WERI-Rb-1 (cell line): Measurements from ENCODE around the gene CPAMD8.
"Not testable (repeated sequence)": the region's sequence is repeated elsewhere in the genome, so short reads cannot be mapped to it uniquely, and the experiment has no call there.

Source experiments
- DNase-seq: peaks from one replicate; pipeline ENCODE4 v3.0.0-alpha.2; 2020
- H3K27ac ChIP-seq: fragments of 250-450 bp; sonication (Bioruptor Pico); 2 replicates; pipeline ENCODE4 v1.5.1; 2020; ENCODE audit warnings: mild to moderate bottlenecking, moderate library complexity
- H3K27me3 ChIP-seq: fragments of 250-450 bp; sonication (Bioruptor Pico); 2 replicates; pipeline ENCODE4 v1.5.1; 2021; ENCODE audit warnings: mild to moderate bottlenecking, low read depth, moderate library complexity; ENCODE audit not compliant: insufficient read depth, severe bottlenecking
- H3K36me3 ChIP-seq: fragments of 250-450 bp; sonication (Bioruptor Pico); 2 replicates; pipeline ENCODE4 v1.5.1; 2020; ENCODE audit warnings: mild to moderate bottlenecking, moderate library complexity
- H3K4me3 ChIP-seq: 2 replicates; pipeline ENCODE4 v1.5.1; 2011; ENCODE audit warnings: low read depth, mild to moderate bottlenecking, control low read depth, low read length
- H3K9me3 ChIP-seq: fragments of 250-450 bp; sonication (Bioruptor Pico); 2 replicates; pipeline ENCODE4 v1.5.1; 2021; ENCODE audit warnings: mild to moderate bottlenecking, moderate library complexity; ENCODE audit not compliant: severe bottlenecking
- TF ChIP-seq, protein P1 (sequence below): IDR thresholded peaks from 2 replicates; pipeline ENCODE4 v1.5.1; 2011; ENCODE audit warnings: low read depth, mild to moderate bottlenecking, control low read depth, inconsistent platforms, low read length

Gene CPAMD8

GRCh38 chr19:16946951-16947940 lies 79.4 kb downstream of the CPAMD8 start:
- Histone ChIP-seq H3K4me3 (no peak overlapping the region), H3K27me3 (no peaks in the 10 kb centered on the region)

DNA sequence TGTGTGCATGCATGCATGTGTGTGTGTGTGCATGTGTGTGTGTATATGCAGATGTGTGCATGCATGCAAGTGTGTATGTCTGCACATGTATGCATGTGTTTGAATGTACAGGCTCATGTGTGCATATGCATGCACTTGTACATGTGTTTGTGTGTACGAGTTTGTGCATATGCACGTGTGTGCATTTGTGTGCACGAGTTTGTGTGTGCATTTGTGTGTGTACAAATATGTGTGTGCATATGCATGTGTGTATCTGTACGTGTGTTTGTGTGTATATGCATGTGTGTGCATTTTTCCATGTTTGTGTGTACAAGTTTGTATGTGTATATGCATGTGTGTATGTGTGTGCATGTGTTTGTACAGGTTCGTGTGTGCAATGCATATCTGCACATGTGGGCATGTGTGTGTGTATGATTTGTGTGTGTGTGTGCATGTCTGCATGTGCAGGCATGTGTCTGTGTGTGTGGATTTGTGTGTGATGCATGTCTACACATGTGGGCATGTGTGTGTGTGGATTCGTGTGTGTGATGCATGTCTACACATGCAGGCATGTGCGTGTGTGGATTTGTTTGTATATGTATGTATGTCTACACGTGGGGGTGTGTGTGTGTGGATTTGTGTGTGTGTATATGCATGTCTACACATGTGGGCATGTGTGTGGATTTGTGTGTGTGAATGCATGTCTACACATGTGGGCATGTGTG lies 80.7 kb downstream of the CPAMD8 start:
- Histone ChIP-seq H3K27me3 (no peaks in the 10 kb centered on the region), H3K27ac (no peak overlapping the region), H3K4me3 (no peak overlapping the region), H3K9me3 (no peaks in the 10 kb centered on the region), H3K36me3 (no peaks in the 10 kb centered on the region)
- TF ChIP-seq, protein P1, sequence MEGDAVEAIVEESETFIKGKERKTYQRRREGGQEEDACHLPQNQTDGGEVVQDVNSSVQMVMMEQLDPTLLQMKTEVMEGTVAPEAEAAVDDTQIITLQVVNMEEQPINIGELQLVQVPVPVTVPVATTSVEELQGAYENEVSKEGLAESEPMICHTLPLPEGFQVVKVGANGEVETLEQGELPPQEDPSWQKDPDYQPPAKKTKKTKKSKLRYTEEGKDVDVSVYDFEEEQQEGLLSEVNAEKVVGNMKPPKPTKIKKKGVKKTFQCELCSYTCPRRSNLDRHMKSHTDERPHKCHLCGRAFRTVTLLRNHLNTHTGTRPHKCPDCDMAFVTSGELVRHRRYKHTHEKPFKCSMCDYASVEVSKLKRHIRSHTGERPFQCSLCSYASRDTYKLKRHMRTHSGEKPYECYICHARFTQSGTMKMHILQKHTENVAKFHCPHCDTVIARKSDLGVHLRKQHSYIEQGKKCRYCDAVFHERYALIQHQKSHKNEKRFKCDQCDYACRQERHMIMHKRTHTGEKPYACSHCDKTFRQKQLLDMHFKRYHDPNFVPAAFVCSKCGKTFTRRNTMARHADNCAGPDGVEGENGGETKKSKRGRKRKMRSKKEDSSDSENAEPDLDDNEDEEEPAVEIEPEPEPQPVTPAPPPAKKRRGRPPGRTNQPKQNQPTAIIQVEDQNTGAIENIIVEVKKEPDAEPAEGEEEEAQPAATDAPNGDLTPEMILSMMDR = no peak
- DNase-seq = no peak

More at GRCh38 chr19:16946951-16947940, 79.4 kb downstream of the CPAMD8 start:
- no peaks in the 10 kb centered on the region for H3K9me3 ChIP-seq
- H3K27ac ChIP-seq = no peak overlapping the region
- no peaks in the 10 kb centered on the region for H3K36me3 ChIP-seq
- no peak for DNase-seq
- TF ChIP-seq, protein P1 = no peak

DNA sequence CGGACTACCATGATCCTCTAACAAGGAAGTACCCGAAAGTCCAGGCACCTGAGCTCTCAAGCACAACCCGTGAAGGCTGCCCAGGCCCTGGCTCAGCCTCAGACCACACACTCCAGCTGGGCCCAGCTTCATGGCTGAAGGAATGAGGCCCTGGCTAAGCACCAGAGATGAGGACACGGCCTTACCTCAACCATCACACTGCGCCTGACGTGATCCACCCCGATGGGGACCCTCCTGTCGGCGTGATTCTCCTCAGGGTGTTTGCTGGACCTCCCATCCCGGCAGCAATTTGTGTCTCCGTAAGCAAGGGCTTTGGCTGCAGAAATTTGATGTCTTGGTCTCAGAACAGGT lies 81.3 kb downstream of the CPAMD8 start:
- H3K4me3 ChIP-seq = no peak overlapping the region
- no peak overlapping the region for H3K27ac ChIP-seq
- TF ChIP-seq, protein P1 = no peak
- no peaks in the 10 kb centered on the region for H3K36me3 ChIP-seq
- DNase-seq = no peak
- H3K9me3 ChIP-seq = no peaks in the 10 kb centered on the region
- H3K27me3 ChIP-seq = no peaks in the 10 kb centered on the region

DNA sequence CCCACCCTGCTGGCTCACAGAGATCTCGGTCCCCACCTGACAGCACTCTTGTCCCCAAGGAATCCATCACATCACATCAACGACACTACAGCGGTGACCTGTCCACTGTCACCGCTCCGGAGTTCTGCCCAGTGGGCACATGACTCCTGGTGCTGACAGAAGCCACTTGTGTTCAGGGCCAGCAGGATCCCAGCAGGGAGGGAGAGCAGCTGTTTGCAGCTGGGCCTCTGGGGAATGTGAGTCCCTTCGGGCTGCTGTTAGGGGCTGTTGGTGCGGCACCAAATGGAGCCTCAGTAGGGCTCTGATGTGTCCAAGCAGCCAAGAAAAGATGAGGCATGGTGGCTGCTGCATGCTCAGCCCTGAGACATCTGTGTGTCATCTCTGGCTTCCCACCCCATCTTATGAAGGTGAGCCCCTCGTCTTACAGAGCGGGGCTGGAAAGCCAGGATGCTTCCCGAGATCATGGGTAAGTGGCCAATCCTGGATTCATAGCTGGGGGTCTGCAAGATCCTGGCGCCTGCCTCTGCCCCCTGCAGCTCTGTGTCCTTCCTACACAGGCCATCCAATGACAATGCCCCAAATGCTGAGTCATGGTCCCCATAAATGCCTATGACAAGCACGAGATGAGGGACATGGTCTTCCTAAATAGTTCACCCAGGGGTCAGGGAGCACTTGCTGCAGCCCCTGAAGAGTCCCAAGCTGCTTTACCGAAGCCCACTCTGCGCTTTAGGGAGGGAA lies 81.8 kb downstream of the CPAMD8 start:
- DNase-seq = no peak
- TF ChIP-seq, protein P1 = no peak
- no peaks in the 10 kb centered on the region for H3K36me3 ChIP-seq
- no peaks in the 10 kb centered on the region for H3K27me3 ChIP-seq
- no peaks in the 10 kb centered on the region for H3K9me3 ChIP-seq
- no peak overlapping the region for H3K27ac ChIP-seq
- H3K4me3 ChIP-seq = no peak overlapping the region

DNA sequence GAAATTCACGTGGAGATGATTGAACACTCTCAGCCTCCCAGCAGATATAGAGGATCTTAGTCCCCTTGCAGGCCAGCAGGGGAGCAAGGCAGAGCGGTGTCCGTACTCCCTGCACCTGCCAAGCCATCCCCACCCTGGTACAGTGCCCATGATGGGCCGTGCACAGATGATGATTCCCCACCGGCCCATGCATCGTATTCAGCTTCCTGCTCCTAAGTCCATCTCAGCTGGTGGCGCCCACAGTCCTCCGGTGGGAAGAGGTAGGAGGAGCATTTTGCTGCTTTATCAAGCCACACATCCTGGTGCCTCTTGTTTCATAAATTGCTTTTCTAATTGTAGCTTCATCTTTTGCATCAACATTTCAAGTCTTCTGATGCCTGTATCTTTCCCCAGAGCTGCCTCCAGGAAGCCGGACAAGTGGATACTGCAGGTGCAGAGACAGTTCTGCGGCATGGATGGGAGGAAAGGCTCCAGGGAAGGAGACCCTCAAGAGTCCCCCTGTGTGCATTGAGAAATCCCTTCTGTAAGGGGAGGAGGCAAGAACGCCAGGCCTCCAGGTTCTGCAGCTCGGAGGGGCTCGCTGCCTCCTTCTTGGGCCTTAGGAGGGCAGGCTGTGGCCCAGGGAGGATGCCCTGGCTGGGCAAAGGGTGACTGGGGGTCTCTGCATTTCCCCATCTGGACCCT lies 82.5 kb downstream of the CPAMD8 start:
- TF ChIP-seq, protein P1 = no peak
- no peaks in the 10 kb centered on the region for H3K9me3 ChIP-seq
- no peaks in the 10 kb centered on the region for H3K27me3 ChIP-seq
- H3K4me3 ChIP-seq = no peak overlapping the region
- H3K27ac ChIP-seq = no peak overlapping the region
- no peak for DNase-seq
- no peaks in the 10 kb centered on the region for H3K36me3 ChIP-seq

DNA sequence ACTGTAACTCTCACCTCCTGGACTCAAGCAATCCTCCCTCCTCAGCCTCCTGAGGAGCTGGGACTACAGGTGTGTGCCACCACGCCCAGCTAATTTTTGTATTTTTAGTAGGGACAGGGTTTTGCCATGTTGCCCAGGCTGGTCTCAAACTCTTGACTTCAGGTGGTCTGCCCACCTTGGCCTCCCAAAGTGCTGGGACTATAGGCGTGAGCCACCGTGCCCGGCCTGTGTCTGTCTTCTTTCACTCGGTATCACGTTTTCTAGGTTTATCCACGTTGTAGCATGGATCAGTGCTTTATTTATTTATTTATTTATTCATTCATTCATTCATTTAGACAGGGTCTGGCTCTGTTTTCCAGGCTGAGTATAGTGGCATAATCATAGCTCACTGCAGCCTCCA lies 83.5 kb downstream of the CPAMD8 start:
- DNase-seq, H3K27ac ChIP-seq, H3K36me3 ChIP-seq, H3K27me3 ChIP-seq, H3K4me3 ChIP-seq, H3K9me3 ChIP-seq: not testable (repeated sequence)
